Stimulated activated CD8-positive, alpha-beta memory T cell treated with anti-CD3 and anti-CD28 coated beads, Interleukin-15, amount 100 ng/mL, for 24 hours (primary cell): ENCODE data around the gene ZNF76.
"Not testable (repeated sequence)": the region's sequence is repeated elsewhere in the genome, so short reads cannot be mapped to it uniquely, and the experiment has no call there.

Source experiments
- DNase-seq: peaks from one replicate; pipeline ENCODE4 v3.0.0-alpha.2; 2020; ENCODE audit warnings: low read depth

Gene ZNF76

DNA sequence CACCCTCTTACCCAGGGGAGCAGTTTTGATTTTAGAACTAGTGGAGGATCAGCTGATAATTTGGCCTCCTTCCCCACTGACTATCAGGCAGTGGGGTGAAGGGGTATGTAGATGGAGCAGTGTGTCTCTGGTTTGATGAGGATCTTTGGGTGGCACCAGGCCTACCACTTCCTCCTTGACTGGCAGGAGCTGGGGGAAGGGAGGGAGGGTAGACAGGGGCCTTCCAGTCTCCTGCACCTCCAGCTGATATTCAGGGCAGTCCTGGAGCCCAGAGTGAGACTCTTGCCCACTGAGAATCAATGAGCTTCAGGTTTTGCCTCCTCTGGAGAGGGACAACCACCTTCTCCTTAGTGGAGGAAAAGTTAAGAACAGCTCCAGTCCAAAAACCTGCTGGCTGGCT, 41.3 kb downstream of the ZNF76 start:
- no peak for DNase-seq

DNA sequence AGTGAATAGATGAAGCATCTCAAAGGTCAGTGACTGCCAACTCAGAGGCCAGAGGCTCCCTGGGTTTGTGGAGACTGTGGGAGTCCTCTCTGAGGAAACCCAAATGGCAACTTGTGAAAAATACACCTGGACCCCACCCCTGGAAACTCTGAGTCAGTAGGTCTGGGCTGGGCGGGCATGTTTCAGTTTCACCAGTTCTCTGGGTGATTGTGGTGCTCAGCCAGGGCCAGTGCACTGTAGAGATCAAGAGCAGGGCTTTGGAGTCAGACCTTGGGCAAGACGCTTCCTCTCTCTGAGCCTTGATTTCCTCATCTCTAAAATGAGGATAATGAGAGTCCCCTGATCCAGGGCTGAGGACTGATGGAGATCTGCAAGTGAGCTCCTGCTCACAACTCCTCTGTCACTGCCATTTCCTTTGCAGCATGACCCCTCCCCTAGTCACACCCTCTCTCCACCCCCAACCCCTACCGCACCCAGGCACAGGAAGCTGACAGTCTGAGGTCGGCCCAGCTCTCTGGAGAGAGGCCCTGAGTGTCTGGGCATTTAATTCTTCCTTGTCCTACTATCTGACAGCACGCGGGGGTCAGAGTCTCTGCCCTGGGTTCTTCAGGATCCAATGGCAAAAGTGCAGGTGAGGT, 43.2 kb downstream of the ZNF76 start:
- DNase-seq, result no peak

DNA sequence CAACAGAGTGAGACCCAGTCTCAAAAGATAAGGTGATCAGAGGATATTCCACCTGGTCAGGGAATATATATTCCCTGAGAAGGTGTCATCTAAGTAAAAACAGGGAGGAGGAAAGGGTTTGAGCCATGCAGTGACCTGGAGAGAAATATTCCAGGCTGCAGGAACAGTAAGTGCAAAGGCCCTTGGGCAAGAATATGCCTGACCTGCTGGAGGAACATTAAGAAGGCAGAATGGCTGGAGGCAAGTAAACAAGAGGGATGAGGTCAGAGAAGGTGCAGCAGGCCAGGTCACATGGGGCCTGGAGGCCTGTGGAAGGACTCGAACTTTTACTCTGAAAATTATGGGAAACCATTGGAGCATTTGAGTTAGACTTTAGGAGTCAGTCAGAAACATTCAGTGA, 44.8 kb downstream of the ZNF76 start:
- DNase-seq, result no peak

DNA sequence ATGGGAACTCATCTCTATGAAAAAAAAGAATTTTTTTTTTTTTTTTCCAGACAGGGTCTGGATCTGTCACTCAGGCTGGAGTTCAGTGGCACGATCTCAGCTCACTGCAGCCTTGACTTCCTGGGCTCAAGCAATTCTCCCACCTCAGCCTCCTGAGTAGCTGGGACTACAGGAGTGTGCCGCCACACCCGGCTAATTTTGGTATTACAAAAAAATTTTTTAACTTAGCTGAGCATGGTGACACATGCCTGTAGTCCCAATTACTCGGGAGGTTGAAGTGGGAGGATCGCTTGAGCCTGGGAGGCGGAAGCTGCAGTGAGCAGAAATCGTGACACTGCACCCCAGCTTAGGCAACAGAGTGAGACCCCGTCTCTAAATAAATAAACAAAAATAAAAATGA, 45.6 kb downstream of the ZNF76 start:
- no peak for DNase-seq

DNA sequence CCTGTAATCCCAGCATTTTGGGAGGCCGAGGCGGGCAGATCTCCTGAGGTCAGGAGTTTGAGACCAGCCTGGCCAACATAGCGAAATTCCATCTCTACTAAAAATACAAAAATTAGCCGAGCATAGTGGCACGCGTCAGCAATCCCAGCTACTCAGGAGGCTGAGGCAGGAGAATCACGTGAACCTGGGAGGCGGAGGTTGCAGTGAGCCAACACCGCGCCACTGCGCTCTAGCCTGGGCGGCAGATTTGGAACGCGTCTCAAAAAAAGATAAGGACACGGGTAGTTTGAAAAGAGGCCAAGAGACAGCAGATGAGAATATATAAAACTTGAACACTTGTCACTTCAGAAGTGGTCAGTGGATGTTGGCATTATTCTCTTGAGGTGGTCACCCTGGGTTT, 47.6 kb downstream of the ZNF76 start:
- not testable (repeated sequence) for DNase-seq

DNA sequence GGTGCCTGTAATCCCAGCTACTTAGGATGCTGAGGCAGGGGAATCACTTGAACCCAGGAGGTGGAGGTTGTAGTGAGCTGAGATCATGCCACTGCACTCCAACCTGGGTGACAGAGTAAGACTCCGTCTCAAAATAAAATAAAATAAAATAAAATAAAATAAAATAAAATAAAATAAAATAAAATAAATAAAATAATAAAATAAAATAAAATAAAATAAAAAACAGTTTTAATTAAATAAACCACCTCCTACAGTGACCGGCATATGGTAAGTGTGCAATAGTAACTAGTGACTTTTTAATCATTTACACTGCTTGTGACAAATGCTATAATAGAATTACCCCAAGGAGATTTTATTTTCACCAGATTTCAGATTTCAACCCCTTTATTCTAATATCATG, 49.0 kb downstream of the ZNF76 start:
- not testable (repeated sequence) for DNase-seq

DNA sequence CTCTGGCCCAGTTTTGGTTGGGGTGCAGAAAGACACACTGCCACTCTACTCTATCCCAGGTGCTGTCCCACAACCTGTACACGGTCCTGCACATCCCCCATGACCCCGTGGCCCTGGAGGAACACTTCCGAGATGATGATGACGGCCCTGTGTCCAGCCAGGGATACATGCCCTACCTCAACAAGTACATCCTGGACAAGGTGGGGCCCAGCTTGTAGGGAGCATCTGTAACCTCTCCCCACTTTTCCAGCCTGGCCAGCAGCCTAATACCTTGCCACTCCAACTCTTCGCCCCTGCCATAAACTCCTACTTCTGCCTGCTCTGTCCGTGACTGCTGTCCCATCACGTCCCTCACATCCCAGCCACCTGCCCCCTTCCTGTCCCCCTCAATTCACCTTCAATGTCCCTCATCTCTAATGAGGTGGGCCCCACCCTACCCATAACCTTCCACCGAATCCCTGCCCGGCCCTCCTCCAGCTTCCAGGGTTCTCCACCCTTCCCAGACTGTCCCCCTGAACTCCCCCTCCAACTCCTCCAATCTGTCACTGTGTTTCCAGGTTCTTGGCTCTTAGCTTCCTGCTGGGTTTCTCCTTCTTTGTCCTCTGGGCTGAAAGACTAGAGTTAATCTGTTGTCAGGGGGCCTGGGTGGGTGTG, 50.2 kb downstream of the ZNF76 start:
- no peak for DNase-seq

DNA sequence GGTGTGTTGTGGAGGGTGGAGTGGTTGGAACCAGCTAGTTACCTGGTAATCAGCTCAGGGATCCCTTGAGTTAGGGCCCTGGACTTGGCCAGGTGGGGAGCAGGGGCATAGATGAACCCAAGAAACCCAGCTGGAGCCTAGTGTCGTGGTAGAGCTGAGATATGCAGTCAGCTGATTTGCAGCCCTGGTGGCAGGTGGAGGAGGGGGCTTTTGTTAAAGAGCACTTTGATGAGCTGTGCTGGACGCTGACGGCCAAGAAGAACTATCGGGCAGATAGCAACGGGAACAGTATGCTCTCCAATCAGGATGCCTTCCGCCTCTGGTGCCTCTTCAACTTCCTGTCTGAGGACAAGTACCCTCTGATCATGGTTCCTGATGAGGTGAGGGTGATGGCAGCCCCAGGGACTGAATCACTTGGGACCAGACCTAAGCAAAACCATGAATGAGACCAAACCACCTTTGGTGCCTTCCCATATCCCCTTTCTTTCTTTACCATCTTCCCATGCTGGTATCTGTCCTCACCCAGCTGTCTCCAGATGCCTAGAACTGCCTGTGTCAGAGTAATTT, 50.8 kb downstream of the ZNF76 start:
- no peak for DNase-seq

DNA sequence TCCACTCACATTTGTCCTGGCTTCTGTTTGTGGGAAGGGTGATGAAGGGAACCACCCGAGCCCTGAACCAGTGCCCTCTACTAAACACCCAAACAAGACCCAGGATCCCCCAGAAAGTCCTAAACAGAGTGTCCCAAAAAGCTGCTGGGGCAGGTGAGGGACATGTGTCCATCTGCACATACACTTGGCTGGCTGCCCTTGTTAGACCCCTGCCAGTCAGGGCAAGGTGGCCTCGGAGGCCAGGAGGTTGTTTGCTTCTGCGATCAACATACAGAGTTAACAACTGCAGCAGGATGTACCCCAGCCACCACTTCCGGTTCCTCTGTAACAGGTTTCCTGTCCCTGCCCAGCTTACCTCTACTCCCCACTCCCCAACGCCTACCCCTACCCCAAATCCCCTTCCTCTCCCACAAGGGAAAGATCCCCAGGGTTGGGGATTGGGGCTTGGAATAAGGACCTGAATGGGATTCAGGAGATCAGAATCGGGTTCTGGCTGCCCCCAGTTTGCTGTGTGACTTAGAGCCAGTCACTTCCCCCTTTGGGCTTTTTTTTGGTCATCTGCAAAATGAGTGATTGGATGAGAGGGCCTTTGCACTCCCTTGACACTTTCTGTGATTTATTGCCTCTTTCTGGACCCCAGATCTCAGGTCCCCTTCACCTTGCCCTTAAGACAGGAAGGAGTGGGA, 52.0 kb downstream of the ZNF76 start:
- DNase-seq, result no peak

DNA sequence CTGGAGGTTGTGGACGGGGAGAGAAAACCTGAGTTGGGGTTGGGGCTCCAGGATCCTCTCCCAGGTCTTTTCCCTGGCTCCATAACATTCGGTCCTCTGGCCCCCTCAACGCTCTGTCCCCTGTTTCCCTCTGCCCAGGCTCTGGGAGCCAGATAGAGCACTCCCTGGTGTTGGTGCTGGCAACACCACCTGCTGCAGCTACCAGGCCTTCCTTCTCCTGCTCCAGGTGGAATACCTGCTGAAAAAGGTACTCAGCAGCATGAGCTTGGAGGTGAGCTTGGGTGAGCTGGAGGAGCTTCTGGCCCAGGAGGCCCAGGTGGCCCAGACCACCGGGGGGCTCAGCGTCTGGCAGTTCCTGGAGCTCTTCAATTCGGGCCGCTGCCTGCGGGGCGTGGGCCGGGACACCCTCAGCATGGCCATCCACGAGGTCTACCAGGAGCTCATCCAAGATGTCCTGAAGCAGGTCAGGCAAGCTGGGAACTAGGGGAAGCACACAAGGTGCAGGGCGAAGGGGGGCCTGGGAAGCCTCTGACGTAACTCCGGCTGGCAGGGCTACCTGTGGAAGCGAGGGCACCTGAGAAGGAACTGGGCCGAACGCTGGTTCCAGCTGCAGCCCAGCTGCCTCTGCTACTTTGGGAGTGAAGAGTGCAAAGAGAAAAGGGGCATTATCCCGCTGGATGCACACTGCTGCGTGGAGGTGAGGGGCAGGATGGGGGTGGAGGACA, 52.7 kb downstream of the ZNF76 start:
- no peak for DNase-seq

DNA sequence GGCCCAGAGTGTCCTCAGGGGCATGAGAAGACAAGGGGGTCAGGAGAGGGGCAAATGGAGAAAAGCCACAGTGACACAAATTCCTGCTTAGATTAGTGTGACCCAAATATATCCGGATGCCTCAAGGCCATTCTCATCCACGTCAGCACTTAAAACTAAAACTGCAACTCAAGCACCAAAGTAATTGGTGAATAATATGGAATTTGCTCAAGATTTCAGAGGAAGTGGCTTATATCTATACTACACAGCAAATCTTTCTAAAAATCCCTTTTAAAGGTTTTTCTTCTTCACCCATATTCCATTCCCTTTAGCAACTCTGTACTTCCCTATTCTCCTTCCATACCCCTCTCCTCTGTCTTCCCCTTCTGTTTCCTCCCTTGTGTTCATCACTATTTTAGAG, 53.3 kb downstream of the ZNF76 start:
- DNase-seq, result no peak

DNA sequence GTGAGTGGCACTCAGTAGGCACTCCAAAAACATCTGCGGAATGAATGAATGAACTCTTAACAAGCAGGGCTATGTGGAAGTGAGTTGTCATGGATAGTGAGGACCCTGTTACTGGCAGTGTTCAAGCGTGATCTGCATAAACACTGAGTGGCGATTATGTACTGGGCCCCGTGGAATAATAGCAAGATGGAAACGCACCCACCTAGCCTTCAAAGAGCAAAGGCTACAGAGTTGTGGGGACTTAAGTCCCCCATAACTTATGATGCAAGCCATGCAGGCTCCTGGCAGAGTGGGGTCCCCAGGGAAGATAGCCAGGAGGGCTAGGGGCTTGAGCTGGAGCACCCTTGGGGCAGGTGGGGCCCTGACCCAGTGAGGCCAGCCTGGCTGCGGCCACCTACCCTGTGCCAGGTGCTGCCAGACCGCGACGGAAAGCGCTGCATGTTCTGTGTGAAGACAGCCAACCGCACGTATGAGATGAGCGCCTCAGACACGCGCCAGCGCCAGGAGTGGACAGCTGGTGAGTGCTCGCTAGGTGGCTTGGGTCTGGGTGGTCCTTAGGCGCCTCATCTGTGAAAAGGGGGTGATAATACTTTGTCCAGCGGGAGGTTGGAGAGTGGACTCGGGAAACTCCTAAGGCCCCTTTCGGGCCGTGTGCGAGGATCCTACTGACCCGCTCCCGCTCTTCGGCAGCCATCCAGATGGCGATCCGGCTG, 58.1 kb downstream of the ZNF76 start:
- DNase-seq, result no peak

DNA sequence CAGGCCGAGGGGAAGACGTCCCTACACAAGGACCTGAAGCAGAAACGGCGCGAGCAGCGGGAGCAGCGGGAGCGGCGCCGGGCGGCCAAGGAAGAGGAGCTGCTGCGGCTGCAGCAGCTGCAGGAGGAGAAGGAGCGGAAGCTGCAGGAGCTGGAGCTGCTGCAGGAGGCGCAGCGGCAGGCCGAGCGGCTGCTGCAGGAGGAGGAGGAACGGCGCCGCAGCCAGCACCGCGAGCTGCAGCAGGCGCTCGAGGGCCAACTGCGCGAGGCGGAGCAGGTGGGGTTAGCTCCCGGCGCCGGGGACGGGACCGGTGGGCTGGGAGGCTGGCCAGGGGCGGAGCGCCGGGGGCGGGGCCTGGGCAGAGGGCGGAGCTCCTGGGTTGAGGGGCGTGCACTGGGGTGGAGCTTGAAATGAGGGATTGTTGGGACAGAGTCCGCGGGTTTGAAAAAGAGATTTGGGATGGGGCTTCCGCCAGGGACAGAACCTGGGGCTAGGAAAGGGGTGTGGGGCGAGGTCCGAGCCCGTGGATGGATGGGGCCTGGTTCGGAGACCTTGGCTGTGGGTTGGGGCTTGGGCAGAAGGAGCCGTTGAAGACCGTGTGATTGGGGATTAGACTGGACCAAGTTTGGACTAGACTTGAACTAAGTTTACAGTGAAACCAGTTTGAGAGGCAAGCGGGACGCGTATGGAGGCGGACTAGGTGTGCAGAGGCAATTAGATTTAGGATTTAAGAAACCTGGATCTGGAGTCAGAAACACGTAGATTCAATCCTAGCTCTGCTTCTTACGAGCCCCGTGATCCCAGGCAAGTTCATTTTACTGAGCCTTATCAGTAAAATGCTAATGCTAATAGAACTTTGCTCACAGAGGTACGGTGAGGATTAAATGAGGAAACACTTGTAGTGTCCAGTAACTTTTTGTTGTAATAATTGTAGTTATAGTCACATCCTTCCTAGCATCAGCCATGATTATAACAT, 58.9 kb downstream of the ZNF76 start:
- no peak for DNase-seq

DNA sequence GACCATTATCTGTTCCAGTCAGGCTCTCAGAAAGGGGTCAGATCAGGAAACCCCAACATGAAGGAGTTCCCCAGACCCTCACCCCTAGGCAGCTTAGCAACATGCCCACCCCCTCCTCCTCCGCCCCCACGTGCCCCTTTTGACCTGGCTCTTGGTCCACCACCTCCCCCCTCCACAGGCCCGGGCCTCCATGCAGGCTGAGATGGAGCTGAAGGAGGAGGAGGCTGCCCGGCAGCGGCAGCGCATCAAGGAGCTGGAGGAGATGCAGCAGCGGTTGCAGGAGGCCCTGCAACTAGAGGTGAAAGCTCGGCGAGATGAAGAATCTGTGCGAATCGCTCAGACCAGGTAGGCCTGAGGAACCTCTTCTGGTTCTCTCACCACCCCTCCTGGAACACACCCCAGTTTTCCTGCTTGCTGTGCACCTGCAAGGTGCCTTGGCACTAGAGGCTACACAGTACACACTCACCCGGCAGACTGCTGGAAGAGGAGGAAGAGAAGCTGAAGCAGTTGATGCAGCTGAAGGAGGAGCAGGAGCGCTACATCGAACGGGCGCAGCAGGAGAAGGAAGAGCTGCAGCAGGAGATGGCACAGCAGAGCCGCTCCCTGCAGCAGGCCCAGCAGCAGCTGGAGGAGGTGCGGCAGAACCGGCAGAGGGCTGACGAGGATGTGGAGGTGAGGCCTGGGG, 60.0 kb downstream of the ZNF76 start:
- DNase-seq, result no peak

DNA sequence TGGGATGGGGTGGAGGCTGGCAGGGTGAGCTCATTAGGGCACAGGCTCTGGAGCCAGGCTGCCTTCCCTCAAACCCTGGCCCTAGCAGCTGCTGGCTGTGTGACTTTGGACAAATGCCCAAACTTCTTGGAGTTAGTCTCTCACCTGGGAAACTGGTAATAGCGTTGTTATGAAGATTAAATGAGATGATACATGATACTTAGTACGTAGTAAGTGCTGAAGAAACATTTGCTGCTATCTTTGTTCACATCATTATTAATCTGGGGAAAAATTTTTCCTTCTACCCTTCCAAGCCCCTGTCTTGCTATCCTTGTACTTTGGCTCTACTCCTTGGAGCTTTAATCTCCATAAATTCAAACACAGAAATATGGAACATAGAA, 60.5 kb downstream of the ZNF76 start:
- DNase-seq, result no peak

DNA sequence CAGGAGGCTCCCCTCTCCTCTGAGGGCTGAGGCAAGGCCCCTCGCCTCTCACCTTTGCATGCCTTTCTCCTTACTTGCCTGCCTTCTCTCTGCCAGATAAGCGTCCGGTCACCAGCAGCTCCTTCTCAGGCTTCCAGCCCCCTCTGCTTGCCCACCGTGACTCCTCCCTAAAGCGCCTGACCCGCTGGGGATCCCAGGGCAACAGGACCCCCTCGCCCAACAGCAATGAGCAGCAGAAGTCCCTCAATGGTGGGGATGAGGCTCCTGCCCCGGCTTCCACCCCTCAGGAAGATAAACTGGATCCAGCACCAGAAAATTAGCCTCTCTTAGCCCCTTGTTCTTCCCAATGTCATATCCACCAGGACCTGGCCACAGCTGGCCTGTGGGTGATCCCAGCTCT, 61.6 kb downstream of the ZNF76 start:
- no peak for DNase-seq

DNA sequence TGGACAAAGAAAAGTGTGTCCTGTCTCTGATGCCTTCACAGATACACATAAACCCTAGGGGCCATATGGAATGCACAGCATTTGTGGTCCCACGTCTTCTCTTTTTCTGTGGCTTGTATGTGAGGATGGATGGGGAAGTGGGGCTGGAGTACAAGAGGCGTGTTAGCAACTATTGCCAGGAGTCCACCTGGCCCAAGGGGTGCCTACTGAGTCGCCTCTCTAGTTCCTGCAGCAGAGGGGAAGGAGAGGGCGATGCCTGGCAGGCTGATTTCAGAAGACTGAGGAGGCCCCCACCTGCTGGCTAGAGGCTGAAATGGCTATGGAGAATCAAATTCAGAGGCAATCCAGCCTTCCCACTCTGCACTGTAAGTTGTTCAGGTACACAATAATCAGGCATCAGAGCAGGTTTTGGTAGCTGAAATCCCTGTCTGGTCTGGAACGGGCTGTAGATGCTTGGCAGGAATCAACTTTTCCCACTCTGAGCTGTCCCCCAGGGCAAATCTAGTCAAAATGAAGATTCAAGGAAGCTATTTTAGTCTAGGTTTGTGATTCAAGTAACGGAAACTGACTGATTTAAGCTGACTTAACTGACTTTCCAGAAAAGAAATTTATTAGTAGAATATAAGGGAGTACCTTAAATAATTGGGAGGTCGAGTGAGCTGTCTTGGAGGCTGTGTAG, 68.0 kb downstream of the ZNF76 start:
- DNase-seq, result no peak

DNA sequence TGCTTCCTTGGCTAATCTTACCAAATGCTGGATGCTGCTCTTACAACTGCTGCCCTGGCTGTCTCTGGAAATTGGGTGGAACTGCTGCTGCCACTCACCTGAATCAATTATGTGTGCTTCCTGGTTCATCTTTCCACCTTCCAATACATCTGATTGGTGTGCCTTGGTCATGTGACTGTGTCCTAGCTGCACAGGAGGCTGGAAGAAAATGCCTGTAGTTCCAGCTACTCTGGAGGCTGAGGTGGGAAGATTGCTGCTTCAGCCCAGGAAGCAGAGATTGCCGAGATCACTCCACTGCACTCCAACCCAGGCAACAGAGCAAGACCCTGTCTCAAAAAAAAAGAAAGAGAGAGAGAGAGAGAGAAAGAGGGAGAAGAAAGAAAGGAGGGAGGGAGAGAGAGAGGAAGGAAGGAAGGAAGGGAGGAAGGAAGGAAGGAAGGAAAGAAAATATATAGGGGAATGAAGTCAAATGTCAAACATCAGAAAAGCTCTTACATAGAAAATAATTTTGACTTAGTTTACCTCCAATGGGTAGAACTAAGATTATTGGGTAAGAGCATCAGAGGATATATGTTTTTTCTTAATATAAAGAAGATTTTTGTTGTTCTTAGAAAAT, 68.7 kb downstream of the ZNF76 start:
- DNase-seq, result no peak

DNA sequence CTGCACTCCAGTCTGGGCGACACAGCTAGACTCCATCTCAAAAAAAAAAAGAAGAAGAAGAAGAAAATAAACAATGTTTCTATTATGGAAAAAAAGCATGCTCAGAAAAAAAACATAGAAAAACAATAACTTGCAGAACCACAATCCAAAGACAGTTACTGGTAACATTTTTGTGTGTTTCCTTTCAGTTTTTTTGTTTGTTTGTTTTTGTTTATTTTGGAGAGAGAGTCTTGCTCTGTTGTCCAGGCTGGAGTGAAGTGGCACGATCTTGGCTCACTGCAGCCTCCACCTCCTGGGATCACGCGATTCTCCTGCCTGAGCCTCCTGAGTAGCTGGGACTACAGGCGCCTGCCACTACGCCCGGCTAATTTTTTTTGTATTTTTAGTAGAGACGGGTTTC, 69.4 kb downstream of the ZNF76 start:
- not testable (repeated sequence) for DNase-seq
